Coronary artery (tissue), 2 donors: ENCODE measurements around the gene MAP3K10.

Experiments used
- DNase-seq: peaks from one replicate; pipeline ENCODE4 v3.0.0-alpha.2; 2017; ENCODE audit warnings: low spot score
- H3K27ac ChIP-seq, 2 donors: fragments of 200-600 bp; sonication (generic); one replicate each; pipeline ENCODE4 v1.5.1; 2016 to 2019
- H3K4me3 ChIP-seq: fragments of 200-600 bp; sonication (generic); 2 replicates; pipeline ENCODE4 v1.5.1; 2016; ENCODE audit warnings: mild to moderate bottlenecking, moderate library complexity
- CTCF ChIP-seq: fragments of 200-600 bp; sonication (generic); IDR thresholded peaks from one replicate; pipeline ENCODE4 v1.5.1; 2019; ENCODE audit warnings: antibody characterized with exemption

Gene MAP3K10

GRCh38 chr19:40251244-40251643 is 60.0 kb downstream of the MAP3K10 start:
- no peak overlapping the region for H3K4me3 ChIP-seq
- H3K27ac ChIP-seq = no peak overlapping the region
- no peak for DNase-seq
- TF ChIP-seq CTCF = no peak

GRCh38 chr19:40251991-40252390 is 60.8 kb downstream of the MAP3K10 start:
- TF ChIP-seq CTCF = no peak
- Histone ChIP-seq H3K27ac (no peak overlapping the region), H3K4me3 (no peak overlapping the region)
- no peak for DNase-seq

GRCh38 chr19:40252395-40252794 is 61.2 kb downstream of the MAP3K10 start:
- no peak for DNase-seq
- Histone ChIP-seq H3K27ac (no peak overlapping the region), H3K4me3 (no peak overlapping the region)
- TF ChIP-seq CTCF = no peak

GRCh38 chr19:40253611-40254092 is 62.4 kb downstream of the MAP3K10 start:
- H3K4me3 ChIP-seq = no peak overlapping the region
- no peak overlapping the region for H3K27ac ChIP-seq
- DNase-seq = no peak
- TF ChIP-seq CTCF = no peak

- no peak for TF ChIP-seq CTCF
- Histone ChIP-seq H3K27ac (no peak overlapping the region), H3K4me3 (no peak overlapping the region)
- no peak for DNase-seq
Measured at GRCh38 chr19:40254714-40255418, 63.6 kb downstream of the MAP3K10 start.

GRCh38 chr19:40255619-40256166 is 64.5 kb downstream of the MAP3K10 start:
- no peak overlapping the region for H3K4me3 ChIP-seq
- H3K27ac ChIP-seq = no peak overlapping the region
- TF ChIP-seq CTCF = no peak
- no peak for DNase-seq

GRCh38 chr19:40256512-40256911 is 65.3 kb downstream of the MAP3K10 start:
- Histone ChIP-seq H3K27ac (no peak overlapping the region), H3K4me3 (no peak overlapping the region)
- no peak for TF ChIP-seq CTCF
- no peak for DNase-seq
